SK-N-SH treated with all-trans-retinoic acid at 6 μM for 48 hours (cell line): ENCODE results near the gene RASAL2.

Experiments
- ATAC-seq: fragments of 200-7000 bp; cut with Tn5 transposase; 3 replicates; pipeline ENCODE4 v1.9.1; 2020; ENCODE audit warnings: mild to moderate bottlenecking, moderate library complexity
- ARNTL ChIP-seq: fragments of 450-650 bp; formaldehyde crosslinking; IDR thresholded peaks from 2 replicates; pipeline ENCODE4 v1.5.0; 2020; ENCODE audit warnings: low read depth, mild to moderate bottlenecking, moderate library complexity, borderline replicate concordance
- BACH2 ChIP-seq: fragments of 250-450 bp; sonication (Bioruptor Pico); IDR thresholded peaks from 2 replicates; pipeline ENCODE4 v1.9.0; 2021; ENCODE audit warnings: mild to moderate bottlenecking, borderline replicate concordance
- CSDC2 ChIP-seq: fragments of 250-450 bp; sonication (Bioruptor Pico); IDR thresholded peaks from 2 replicates; pipeline ENCODE4 v1.5.0; 2020; ENCODE audit warnings: mild to moderate bottlenecking, moderate library complexity
- ESRRG ChIP-seq: fragments of 250-450 bp; sonication (Bioruptor Pico); IDR thresholded peaks from 2 replicates; pipeline ENCODE4 v1.6.1; 2021; ENCODE audit warnings: mild to moderate bottlenecking
- ISL1 ChIP-seq: fragments of 250-450 bp; sonication (Bioruptor Pico); IDR thresholded peaks from 2 replicates; pipeline ENCODE4 v2.1.2; 2022; ENCODE audit warnings: mild to moderate bottlenecking, moderate library complexity
- OSR1 ChIP-seq: fragments of 250-450 bp; sonication (Bioruptor Pico); IDR thresholded peaks from 2 replicates; pipeline ENCODE4 v1.8.0; 2022; ENCODE audit warnings: moderate library complexity, mild to moderate bottlenecking, inconsistent platforms
- PPARA ChIP-seq: fragments of 250-450 bp; sonication (Bioruptor Pico); IDR thresholded peaks from 2 replicates; pipeline ENCODE4 v1.5.0; 2020; ENCODE audit warnings: mild to moderate bottlenecking, borderline replicate concordance
- RARB ChIP-seq: fragments of 250-450 bp; sonication (Bioruptor Pico); IDR thresholded peaks from 2 replicates; pipeline ENCODE4 v1.8.0; 2021; ENCODE audit warnings: mild to moderate bottlenecking, moderate library complexity
- SNAI2 ChIP-seq: fragments of 250-450 bp; sonication (Bioruptor Pico); IDR thresholded peaks from 2 replicates; pipeline ENCODE4 v1.5.0; 2020; ENCODE audit warnings: mild to moderate bottlenecking, moderate library complexity
- TCF4 ChIP-seq: fragments of 250-450 bp; sonication (Bioruptor Pico); IDR thresholded peaks from 2 replicates; pipeline ENCODE4 v1.8.0; 2021; ENCODE audit warnings: mild to moderate bottlenecking, moderate library complexity, borderline replicate concordance
- TOX ChIP-seq: fragments of 250-450 bp; sonication (Bioruptor Pico); IDR thresholded peaks from 2 replicates; pipeline ENCODE4 v1.8.0; 2021; ENCODE audit warnings: mild to moderate bottlenecking, moderate library complexity, borderline replicate concordance
- ZC3H10 ChIP-seq: fragments of 250-450 bp; sonication (Bioruptor Pico); IDR thresholded peaks from 2 replicates; pipeline ENCODE4 v1.5.1; 2021; ENCODE audit warnings: mild to moderate bottlenecking, moderate library complexity
- ZFP3 ChIP-seq: fragments of 250-450 bp; sonication (Bioruptor Pico); IDR thresholded peaks from 2 replicates; pipeline ENCODE4 v1.5.0; 2020; ENCODE audit warnings: mild to moderate bottlenecking, moderate library complexity
- ZFP30 ChIP-seq: fragments of 450-650 bp; formaldehyde crosslinking; IDR thresholded peaks from 2 replicates; pipeline ENCODE4 v1.5.0; 2022; ENCODE audit warnings: mild to moderate bottlenecking, moderate library complexity
- ZNF70 ChIP-seq: fragments of 450-650 bp; formaldehyde crosslinking; IDR thresholded peaks from 2 replicates; pipeline ENCODE4 v1.5.0; 2020; ENCODE audit warnings: mild to moderate bottlenecking, moderate library complexity
- ZNF8 ChIP-seq: fragments of 450-650 bp; formaldehyde crosslinking; IDR thresholded peaks from 2 replicates; pipeline ENCODE4 v1.5.0; 2020; ENCODE audit warnings: mild to moderate bottlenecking, moderate library complexity
- TF ChIP-seq, protein P1 (sequence below): fragments of 250-450 bp; sonication (Bioruptor Pico); IDR thresholded peaks from 2 replicates; pipeline ENCODE4 v1.5.1; 2020; ENCODE audit warnings: low read depth, mild to moderate bottlenecking, moderate library complexity
- TF ChIP-seq, protein P2 (sequence below): fragments of 250-450 bp; sonication (Bioruptor Pico); IDR thresholded peaks from 2 replicates; pipeline ENCODE4 v1.5.1; 2021; ENCODE audit warnings: mild to moderate bottlenecking, moderate library complexity
- TF ChIP-seq, protein P3 (sequence below): fragments of 250-450 bp; sonication (Bioruptor Pico); IDR thresholded peaks from 2 replicates; pipeline ENCODE4 v1.8.0; 2020; ENCODE audit warnings: mild to moderate bottlenecking, moderate library complexity, borderline replicate concordance
- TF ChIP-seq, protein P4 (sequence below): fragments of 250-450 bp; sonication (Bioruptor Pico); IDR thresholded peaks from 2 replicates; pipeline ENCODE4 v1.5.0; 2020; ENCODE audit warnings: mild to moderate bottlenecking, moderate library complexity
- TF ChIP-seq, protein P5 (sequence below): fragments of 250-450 bp; sonication (Bioruptor Pico); IDR thresholded peaks from 2 replicates; pipeline ENCODE4 v1.8.0; 2021; ENCODE audit warnings: low read depth, mild to moderate bottlenecking, moderate library complexity, borderline replicate concordance

The RASAL2 gene

DNA sequence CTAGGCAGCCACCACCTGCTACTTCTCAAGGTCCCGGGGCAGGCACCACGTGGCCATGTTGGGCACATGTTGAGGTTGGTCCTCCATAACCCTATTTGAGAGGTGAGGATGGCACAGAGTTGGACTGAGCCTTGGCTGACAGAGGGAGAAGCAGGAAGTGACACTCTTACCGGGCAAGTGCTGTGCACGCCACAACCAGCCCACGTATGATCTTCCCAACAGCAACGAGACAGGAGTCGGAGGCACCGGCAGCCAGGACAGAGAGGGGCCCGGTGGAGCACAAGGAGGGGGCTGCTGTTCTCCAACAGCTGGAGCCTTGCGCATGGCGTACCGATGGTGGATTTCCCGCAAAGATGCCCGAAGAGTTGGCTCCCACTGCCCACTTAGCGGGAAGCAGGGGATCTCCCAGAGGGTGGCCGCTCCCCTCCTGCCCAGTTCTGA is 399.4 kb downstream of the RASAL2 start:
- ATAC-seq: no peak
- TF ChIP-seq ESRRG (no peak), ZC3H10 (CRISPR knock-in tag) (no peak), ZNF70 (no peak), ISL1 (CRISPR knock-in tag) (no peak), RARB (no peak), OSR1 (CRISPR knock-in tag) (no peak), ZFP30 (CRISPR knock-in tag) (no peak), BACH2 (CRISPR knock-in tag) (no peak), ARNTL (CRISPR knock-in tag) (no peak)
- TF ChIP-seq, protein P1, sequence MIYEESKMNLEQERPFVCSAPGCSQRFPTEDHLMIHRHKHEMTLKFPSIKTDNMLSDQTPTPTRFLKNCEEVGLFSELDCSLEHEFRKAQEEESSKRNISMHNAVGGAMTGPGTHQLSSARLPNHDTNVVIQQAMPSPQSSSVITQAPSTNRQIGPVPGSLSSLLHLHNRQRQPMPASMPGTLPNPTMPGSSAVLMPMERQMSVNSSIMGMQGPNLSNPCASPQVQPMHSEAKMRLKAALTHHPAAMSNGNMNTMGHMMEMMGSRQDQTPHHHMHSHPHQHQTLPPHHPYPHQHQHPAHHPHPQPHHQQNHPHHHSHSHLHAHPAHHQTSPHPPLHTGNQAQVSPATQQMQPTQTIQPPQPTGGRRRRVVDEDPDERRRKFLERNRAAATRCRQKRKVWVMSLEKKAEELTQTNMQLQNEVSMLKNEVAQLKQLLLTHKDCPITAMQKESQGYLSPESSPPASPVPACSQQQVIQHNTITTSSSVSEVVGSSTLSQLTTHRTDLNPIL (CRISPR knock-in tag): no peak
- TF ChIP-seq, protein P2, sequence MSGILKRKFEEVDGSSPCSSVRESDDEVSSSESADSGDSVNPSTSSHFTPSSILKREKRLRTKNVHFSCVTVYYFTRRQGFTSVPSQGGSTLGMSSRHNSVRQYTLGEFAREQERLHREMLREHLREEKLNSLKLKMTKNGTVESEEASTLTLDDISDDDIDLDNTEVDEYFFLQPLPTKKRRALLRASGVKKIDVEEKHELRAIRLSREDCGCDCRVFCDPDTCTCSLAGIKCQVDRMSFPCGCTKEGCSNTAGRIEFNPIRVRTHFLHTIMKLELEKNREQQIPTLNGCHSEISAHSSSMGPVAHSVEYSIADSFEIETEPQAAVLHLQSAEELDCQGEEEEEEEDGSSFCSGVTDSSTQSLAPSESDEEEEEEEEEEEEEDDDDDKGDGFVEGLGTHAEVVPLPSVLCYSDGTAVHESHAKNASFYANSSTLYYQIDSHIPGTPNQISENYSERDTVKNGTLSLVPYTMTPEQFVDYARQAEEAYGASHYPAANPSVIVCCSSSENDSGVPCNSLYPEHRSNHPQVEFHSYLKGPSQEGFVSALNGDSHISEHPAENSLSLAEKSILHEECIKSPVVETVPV (CRISPR knock-in tag): no peak
- TF ChIP-seq, protein P3, sequence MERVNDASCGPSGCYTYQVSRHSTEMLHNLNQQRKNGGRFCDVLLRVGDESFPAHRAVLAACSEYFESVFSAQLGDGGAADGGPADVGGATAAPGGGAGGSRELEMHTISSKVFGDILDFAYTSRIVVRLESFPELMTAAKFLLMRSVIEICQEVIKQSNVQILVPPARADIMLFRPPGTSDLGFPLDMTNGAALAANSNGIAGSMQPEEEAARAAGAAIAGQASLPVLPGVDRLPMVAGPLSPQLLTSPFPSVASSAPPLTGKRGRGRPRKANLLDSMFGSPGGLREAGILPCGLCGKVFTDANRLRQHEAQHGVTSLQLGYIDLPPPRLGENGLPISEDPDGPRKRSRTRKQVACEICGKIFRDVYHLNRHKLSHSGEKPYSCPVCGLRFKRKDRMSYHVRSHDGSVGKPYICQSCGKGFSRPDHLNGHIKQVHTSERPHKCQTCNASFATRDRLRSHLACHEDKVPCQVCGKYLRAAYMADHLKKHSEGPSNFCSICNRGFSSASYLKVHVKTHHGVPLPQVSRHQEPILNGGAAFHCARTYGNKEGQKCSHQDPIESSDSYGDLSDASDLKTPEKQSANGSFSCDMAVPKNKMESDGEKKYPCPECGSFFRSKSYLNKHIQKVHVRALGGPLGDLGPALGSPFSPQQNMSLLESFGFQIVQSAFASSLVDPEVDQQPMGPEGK (CRISPR knock-in tag): no peak

DNA sequence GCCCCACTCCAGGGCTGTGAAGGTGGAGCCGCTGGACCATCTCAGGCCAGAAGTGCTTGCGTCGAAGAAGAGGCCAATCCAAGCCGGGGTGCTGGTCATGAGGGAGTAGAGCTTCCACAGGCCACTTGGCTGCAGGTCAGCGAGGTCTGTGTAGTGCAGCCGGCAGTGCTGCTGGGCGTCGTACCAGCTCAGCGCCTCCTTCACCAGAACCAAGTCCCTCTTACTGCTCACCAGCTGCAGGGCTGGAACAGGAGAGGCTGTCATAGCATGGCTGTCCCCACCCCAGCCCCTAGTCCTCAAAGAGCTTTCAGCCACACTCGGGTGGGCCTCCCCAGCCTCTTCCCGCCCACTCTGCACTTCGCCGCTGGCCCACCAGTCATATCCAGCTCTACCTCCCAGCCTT is 400.7 kb downstream of the RASAL2 start:
- ATAC-seq: no peak

More for the DNA sequence above, 400.7 kb downstream of the RASAL2 start:
- no peak for TF ChIP-seq OSR1 (CRISPR knock-in tag)
- no peak for TF ChIP-seq ZNF70
- TF ChIP-seq, protein P4, sequence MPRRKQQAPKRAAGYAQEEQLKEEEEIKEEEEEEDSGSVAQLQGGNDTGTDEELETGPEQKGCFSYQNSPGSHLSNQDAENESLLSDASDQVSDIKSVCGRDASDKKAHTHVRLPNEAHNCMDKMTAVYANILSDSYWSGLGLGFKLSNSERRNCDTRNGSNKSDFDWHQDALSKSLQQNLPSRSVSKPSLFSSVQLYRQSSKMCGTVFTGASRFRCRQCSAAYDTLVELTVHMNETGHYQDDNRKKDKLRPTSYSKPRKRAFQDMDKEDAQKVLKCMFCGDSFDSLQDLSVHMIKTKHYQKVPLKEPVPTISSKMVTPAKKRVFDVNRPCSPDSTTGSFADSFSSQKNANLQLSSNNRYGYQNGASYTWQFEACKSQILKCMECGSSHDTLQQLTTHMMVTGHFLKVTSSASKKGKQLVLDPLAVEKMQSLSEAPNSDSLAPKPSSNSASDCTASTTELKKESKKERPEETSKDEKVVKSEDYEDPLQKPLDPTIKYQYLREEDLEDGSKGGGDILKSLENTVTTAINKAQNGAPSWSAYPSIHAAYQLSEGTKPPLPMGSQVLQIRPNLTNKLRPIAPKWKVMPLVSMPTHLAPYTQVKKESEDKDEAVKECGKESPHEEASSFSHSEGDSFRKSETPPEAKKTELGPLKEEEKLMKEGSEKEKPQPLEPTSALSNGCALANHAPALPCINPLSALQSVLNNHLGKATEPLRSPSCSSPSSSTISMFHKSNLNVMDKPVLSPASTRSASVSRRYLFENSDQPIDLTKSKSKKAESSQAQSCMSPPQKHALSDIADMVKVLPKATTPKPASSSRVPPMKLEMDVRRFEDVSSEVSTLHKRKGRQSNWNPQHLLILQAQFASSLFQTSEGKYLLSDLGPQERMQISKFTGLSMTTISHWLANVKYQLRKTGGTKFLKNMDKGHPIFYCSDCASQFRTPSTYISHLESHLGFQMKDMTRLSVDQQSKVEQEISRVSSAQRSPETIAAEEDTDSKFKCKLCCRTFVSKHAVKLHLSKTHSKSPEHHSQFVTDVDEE: no peak
- no peak for TF ChIP-seq TOX (CRISPR knock-in tag)
- TF ChIP-seq, protein P5, sequence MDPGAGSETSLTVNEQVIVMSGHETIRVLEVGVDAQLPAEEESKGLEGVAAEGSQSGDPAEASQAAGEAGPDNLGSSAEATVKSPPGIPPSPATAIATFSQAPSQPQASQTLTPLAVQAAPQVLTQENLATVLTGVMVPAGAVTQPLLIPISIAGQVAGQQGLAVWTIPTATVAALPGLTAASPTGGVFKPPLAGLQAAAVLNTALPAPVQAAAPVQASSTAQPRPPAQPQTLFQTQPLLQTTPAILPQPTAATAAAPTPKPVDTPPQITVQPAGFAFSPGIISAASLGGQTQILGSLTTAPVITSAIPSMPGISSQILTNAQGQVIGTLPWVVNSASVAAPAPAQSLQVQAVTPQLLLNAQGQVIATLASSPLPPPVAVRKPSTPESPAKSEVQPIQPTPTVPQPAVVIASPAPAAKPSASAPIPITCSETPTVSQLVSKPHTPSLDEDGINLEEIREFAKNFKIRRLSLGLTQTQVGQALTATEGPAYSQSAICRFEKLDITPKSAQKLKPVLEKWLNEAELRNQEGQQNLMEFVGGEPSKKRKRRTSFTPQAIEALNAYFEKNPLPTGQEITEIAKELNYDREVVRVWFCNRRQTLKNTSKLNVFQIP (CRISPR knock-in tag): no peak
- no peak for TF ChIP-seq ZFP3 (CRISPR knock-in tag)
- TF ChIP-seq ZC3H10 (CRISPR knock-in tag): no peak
- no peak for TF ChIP-seq BACH2 (CRISPR knock-in tag)
- TF ChIP-seq, protein P2 (CRISPR knock-in tag): no peak
- no peak for TF ChIP-seq PPARA (CRISPR knock-in tag)
- TF ChIP-seq SNAI2 (CRISPR knock-in tag): no peak
- no peak for TF ChIP-seq CSDC2 (CRISPR knock-in tag)
- no peak for TF ChIP-seq ISL1 (CRISPR knock-in tag)
- TF ChIP-seq TCF4: no peak
- no peak for TF ChIP-seq ZNF8 (CRISPR knock-in tag)
- TF ChIP-seq, protein P3 (CRISPR knock-in tag): no peak
- TF ChIP-seq ZFP30 (CRISPR knock-in tag): no peak
